ENCODE measurements around the gene DYNC1LI2.

DNA sequence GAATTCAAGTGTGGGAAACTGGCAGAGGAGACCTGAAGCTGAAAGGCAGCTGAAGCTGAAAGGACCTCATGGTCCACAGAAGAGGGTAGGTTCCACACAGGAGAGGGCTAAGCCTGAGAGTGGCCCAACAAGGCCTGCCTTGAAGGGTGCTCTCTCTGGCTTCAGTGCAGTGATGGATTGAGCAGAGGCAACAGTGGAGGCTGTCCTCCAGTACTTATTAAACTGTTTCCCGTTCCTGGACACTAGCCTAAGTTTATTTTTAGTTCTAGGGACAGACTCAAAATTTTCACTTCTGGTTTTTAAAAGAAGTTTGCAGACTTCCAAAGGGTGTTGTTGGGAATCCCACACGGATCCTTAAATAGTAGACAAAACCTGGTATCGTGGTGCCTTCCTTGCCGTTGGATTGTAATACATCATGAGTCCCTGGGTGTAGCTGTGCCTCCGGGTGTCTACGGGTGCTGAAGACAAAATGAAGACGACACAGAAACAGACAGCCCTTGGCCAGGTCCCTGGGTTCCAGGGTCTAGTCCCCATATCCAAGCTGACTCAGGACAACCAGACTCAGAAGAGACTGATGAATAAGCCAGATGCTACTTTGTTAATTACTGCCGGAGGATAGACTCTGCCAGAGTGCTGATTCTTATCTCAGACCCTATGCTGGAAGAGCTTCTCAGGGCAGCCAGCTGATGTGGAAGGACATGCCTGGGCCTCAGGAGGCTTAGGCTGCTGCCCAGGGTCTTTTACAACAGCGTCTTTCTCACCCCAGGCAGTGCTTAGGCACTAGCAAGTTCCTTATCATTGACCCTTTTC is 47.8 kb downstream of the DYNC1LI2 start:
- TF ChIP-seq, protein P1, sequence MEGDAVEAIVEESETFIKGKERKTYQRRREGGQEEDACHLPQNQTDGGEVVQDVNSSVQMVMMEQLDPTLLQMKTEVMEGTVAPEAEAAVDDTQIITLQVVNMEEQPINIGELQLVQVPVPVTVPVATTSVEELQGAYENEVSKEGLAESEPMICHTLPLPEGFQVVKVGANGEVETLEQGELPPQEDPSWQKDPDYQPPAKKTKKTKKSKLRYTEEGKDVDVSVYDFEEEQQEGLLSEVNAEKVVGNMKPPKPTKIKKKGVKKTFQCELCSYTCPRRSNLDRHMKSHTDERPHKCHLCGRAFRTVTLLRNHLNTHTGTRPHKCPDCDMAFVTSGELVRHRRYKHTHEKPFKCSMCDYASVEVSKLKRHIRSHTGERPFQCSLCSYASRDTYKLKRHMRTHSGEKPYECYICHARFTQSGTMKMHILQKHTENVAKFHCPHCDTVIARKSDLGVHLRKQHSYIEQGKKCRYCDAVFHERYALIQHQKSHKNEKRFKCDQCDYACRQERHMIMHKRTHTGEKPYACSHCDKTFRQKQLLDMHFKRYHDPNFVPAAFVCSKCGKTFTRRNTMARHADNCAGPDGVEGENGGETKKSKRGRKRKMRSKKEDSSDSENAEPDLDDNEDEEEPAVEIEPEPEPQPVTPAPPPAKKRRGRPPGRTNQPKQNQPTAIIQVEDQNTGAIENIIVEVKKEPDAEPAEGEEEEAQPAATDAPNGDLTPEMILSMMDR (conservative IDR thresholded peaks at IDR 0.05; ENCODE audit: low read length): no peak
- TF ChIP-seq EZH2phosphoT487 (IDR thresholded peaks at IDR 0.05; ENCODE audit: borderline replicate concordance, low read depth, low read length): no peak
